AG04450 (cell line): ENCODE measurements around the gene AAGAB. TPM values are rescaled to one million over a fixed set of nuclear protein-coding genes. Genes with fewer than 3 reads are reported as not detected.

Experiments used
- CTCF ChIA-PET: fragments of 300-600, 350-600 bp; formaldehyde crosslinking; extraction: SDS; loops from one replicate; lab custom pipeline; 2022; ENCODE audit warnings: antibody characterized with exemption, inconsistent platforms; lab: Charles Lee
- POLR2A ChIA-PET: fragments of 350-600 bp; formaldehyde crosslinking; extraction: SDS; loops from one replicate; lab custom pipeline; 2021; ENCODE audit warnings: antibody characterized with exemption, inconsistent platforms; lab: Yijun Ruan, JAX
- DNase-seq: peaks from one replicate; pipeline ENCODE4 v3.0.0-alpha.2; 2011; ENCODE audit warnings: low read depth, low spot score
- H3K27ac ChIP-seq: one replicate; pipeline ENCODE4 v1.5.1; 2012; ENCODE audit warnings: low read depth, low read length, control low read depth
- H3K27me3 ChIP-seq: one replicate; pipeline ENCODE4 v1.6.0; 2012; ENCODE audit warnings: low read length; ENCODE audit not compliant: control insufficient read depth, insufficient read depth
- H3K4me3 ChIP-seq: 2 replicates; pipeline ENCODE4 v1.5.1; 2011; ENCODE audit warnings: mild to moderate bottlenecking, low read depth, low read length, control low read depth
- H3K9me3 ChIP-seq: 2 replicates; pipeline ENCODE4 v1.5.1; 2012; ENCODE audit warnings: low read length; ENCODE audit not compliant: control insufficient read depth, insufficient read depth
- polyA plus RNA-seq: library from polyadenylated mRNA; depleted of rRNA; stranded (reverse); fragments of >200 nt; gene quantifications from 2 replicates; pipeline ENCODE4 v1.2.3, GENCODE V29; 2011
- TF ChIP-seq, protein P1 (sequence below): IDR thresholded peaks from 2 replicates; pipeline ENCODE4 v1.5.1; 2011; ENCODE audit warnings: low read depth, low read length, control low read depth, inconsistent platforms

The AAGAB gene
- polyA plus RNA-seq, 1 experiment: 58.0 TPM

- no peaks in the 10 kb centered on the region for H3K27me3 ChIP-seq
- no peak for DNase-seq
- TF ChIP-seq, protein P1, sequence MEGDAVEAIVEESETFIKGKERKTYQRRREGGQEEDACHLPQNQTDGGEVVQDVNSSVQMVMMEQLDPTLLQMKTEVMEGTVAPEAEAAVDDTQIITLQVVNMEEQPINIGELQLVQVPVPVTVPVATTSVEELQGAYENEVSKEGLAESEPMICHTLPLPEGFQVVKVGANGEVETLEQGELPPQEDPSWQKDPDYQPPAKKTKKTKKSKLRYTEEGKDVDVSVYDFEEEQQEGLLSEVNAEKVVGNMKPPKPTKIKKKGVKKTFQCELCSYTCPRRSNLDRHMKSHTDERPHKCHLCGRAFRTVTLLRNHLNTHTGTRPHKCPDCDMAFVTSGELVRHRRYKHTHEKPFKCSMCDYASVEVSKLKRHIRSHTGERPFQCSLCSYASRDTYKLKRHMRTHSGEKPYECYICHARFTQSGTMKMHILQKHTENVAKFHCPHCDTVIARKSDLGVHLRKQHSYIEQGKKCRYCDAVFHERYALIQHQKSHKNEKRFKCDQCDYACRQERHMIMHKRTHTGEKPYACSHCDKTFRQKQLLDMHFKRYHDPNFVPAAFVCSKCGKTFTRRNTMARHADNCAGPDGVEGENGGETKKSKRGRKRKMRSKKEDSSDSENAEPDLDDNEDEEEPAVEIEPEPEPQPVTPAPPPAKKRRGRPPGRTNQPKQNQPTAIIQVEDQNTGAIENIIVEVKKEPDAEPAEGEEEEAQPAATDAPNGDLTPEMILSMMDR: no peak
- peak overlapping the region; percentile 79 for H3K27ac ChIP-seq
- ChIA-PET POLR2A (interaction anchor here (0.5 to 1.8 kb wide), 4 partner anchors 20 to 125 kb away, joined by 3 to 5 read pairs (median 4); no protein-coding TSS in a partner anchor), CTCF (no interaction called here)
- H3K4me3 ChIP-seq: no peak overlapping the region
- H3K9me3 ChIP-seq: no peaks in the 10 kb centered on the region
These were observed 56.2 kb downstream of the AAGAB start for GRCh38 chr15:67198157-67198754.

DNA sequence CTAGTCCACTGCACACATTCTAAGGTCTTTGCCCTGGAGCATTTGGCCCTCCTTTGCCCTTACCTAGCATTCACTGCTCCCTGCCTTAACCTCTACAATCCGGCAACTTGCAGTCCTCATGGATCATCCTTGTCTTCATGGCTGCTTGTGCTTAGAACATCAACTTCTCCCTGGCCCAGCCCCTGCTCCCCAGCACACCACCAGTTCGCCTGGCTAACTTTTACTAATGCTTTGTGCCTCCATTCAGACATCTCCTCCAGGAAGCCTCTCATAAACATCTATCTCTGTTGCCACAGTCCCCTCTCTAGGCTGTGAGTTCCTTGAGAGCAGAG lies 57.1 kb downstream of the AAGAB start:
- CTCF ChIA-PET: no interaction called here
- TF ChIP-seq, protein P1: no peak
- Histone ChIP-seq H3K27ac (peak overlapping the region; percentile 86), H3K4me3 (no peak overlapping the region), H3K27me3 (no peaks in the 10 kb centered on the region), H3K9me3 (no peaks in the 10 kb centered on the region)
- POLR2A ChIA-PET: interaction anchor here (1.3 kb wide), 1 partner anchor 29 kb away, joined by 3 read pairs; no protein-coding TSS in a partner anchor
- DNase-seq: no peak

DNA sequence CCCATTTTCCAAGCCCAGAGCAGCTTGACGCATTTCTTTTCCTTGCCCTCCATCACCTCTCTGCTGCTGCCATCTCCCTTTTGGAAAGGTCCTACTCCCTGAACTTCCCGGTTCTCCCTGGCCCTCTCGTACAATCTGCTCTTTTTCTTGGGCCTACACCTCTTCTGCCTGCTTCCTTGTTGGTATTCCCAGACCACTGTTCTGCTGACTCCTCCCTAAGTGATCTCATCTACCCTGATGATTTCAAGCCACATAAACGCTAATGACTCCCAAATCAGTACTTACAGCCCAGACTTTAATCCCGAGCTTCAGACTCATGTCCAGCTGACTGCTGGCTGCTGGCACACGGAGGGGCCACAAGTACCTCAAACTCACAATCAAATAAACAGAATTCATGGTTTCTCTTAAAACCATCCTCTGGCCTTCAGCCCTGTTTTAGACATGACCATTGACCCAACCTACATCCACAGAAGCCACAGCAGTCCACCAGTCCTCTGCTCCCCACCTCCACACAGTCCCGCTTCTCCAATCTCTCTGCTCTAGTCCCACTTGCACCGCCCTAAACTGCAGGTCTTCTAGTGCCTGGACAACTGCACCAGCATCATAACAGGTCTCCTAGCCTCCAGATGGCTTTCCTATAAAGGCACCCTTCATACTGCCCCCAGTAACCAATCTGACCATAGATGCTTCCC lies 57.6 kb downstream of the AAGAB start:
- POLR2A ChIA-PET: interaction anchor here (0.8 to 1.3 kb wide), 3 partner anchors 29 to 131 kb away, joined by 3 to 4 read pairs (median 3); partner anchors contain the start of gene SMAD3
- TF ChIP-seq, protein P1: no peak
- Histone ChIP-seq H3K27me3 (no peaks in the 10 kb centered on the region), H3K4me3 (no peak overlapping the region), H3K27ac (peak overlapping the region; percentile 86), H3K9me3 (no peaks in the 10 kb centered on the region)
- CTCF ChIA-PET: no interaction called here
- DNase-seq: peak; percentile 73

DNA sequence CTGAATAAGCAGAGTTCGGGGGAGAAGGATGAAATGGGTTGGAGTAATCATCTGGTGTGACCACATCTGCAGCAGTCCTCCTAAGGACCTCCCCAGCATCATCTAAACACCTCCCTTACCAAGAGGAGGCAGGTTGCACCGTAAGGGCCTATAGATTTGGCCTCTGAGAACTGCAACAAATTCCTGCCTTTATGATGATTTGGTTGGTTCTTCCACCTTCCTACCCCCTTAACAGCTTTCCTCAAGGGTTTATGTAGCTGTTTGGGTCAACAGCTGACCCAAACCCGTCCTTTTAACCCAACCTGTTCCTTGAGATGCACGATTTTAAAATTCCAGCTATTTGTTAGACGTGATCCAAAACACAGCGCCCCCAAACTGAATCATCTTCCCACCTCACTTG lies 58.2 kb downstream of the AAGAB start:
- TF ChIP-seq, protein P1: no peak
- Histone ChIP-seq H3K9me3 (no peaks in the 10 kb centered on the region), H3K27ac (peak overlapping the region; percentile 86), H3K4me3 (no peak overlapping the region), H3K27me3 (no peaks in the 10 kb centered on the region)
- POLR2A ChIA-PET: interaction anchor here (0.7 to 1.3 kb wide), 4 partner anchors 28 to 130 kb away, joined by 3 to 11 read pairs (median 4); partner anchors contain the start of gene SMAD3
- CTCF ChIA-PET: interaction anchor here (0.7 kb wide), 1 partner anchor 106 kb away, joined by 4 read pairs; no protein-coding TSS in a partner anchor
- DNase-seq: no peak

GRCh38 chr15:67195305-67195704 lies 59.2 kb downstream of the AAGAB start:
- H3K9me3 ChIP-seq: no peaks in the 10 kb centered on the region
- H3K27me3 ChIP-seq: no peaks in the 10 kb centered on the region
- no peak for DNase-seq
- POLR2A ChIA-PET: interaction anchor here (0.7 kb wide), 1 partner anchor 71 kb away, joined by 11 read pairs; no protein-coding TSS in a partner anchor
- CTCF ChIA-PET: interaction anchor here (0.7 kb wide), 1 partner anchor 107 kb away, joined by 4 read pairs; no protein-coding TSS in a partner anchor
- H3K4me3 ChIP-seq: no peak overlapping the region
- TF ChIP-seq, protein P1: no peak
- peak overlapping the region; percentile 62 for H3K27ac ChIP-seq
